HUES64 (cell line): ENCODE results near the gene UBE2Q1.

Experiments
- H3K27ac ChIP-seq: 2 replicates; pipeline ENCODE4 v1.7.0; 2013; ENCODE audit warnings: low read depth, low read length, inconsistent platforms
- H3K27me3 ChIP-seq: 2 replicates; pipeline ENCODE4 v1.6.1; 2013; ENCODE audit warnings: mild to moderate bottlenecking, low read length; ENCODE audit not compliant: insufficient read depth
- H3K36me3 ChIP-seq: 2 replicates; pipeline ENCODE4 v1.6.1; 2013; ENCODE audit warnings: mild to moderate bottlenecking, low read length; ENCODE audit not compliant: insufficient read depth
- H3K4me1 ChIP-seq: 2 replicates; pipeline ENCODE4 v1.6.1; 2013; ENCODE audit warnings: mild to moderate bottlenecking, low read length, moderate library complexity; ENCODE audit not compliant: insufficient read depth
- H3K4me3 ChIP-seq: 2 replicates; pipeline ENCODE4 v1.5.1; 2013; ENCODE audit warnings: mild to moderate bottlenecking, low read length, moderate library complexity
- H3K9ac ChIP-seq: 2 replicates; pipeline ENCODE4 v1.6.1; 2013; ENCODE audit warnings: mild to moderate bottlenecking, low read depth, low read length
- H3K9me3 ChIP-seq: 2 replicates; pipeline ENCODE4 v1.6.1; 2013; ENCODE audit warnings: low read depth, low read length; ENCODE audit not compliant: insufficient read depth
- WGBS: fragments of 150-250, 120-280 bp; methylation state at CpG from one replicate; pipeline ENCODE4 v1.1.7; 2013; ENCODE audit warnings: missing lambda C conversion rate; 5-methylcytosine and 5-hydroxymethylcytosine counted together

UBE2Q1 gene

DNA sequence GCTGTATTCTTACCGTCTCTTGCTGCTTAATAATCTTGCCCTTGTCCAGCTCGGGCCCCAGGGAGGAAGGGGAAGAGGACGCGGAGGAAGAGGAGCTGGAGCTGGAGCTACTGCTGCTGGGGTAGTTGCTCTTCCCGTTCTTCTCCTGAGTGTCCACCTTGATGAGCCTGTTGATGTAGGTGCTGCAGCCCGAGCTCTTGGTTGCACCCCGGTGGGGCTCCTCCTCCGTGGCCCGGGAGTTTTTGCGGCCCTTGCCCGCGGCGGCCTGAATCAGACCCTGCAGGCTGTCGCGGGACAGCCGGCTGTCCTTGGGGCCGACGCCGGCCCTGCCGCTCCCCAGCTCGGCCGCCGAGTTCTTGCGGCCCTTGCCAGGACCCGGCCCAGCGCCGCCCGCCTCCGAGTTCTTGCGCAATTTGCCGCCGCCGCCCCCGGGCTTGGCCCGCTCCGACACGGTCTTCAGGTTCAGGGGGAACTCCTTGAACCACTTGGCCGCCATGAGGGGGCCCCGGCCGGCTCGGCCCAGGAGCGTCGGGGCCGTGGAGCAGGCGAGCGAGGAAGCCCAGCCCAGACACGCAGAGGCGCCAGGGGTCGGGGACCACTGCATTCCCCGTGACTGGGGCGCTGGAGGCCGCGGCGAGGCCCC is 56.9 kb downstream of the UBE2Q1 start:
- 4% methylated on average over 54 of the region's 54 CpGs for WGBS
- Histone ChIP-seq H3K36me3 (no peaks in the 10 kb centered on the region), H3K4me3 (peak overlapping the region; percentile 52), H3K9me3 (no peaks in the 10 kb centered on the region), H3K4me1 (no peaks in the 10 kb centered on the region), H3K27me3 (peaks cover 77% of the 10 kb centered on the region), H3K27ac (no peak overlapping the region), H3K9ac (peak overlapping the region; percentile 52; the same call in 1 of the 2 replicates)

DNA sequence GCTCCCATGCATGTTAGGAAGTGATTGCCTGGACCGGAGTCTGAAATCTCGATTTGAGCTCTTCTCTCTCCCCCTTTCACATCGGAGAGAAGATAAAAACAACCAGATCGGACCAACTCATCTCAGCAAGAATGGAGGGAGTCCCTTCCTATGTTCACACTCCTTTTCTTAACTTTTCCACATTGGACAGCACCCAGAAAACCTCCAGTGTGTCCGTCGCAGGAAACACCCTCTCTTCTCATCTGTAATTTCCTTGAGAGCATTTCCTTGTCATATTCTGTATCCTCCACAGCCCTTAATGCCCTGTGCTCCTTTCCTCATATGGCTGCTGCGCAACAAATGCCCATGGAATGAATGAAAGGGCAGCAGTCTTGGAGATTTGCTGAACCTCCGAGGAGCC is 57.9 kb downstream of the UBE2Q1 start:
- Histone ChIP-seq H3K4me1 (no peaks in the 10 kb centered on the region), H3K9ac (no peak overlapping the region), H3K4me3 (no peak overlapping the region), H3K9me3 (no peaks in the 10 kb centered on the region), H3K36me3 (no peaks in the 10 kb centered on the region), H3K27me3 (peaks cover 70% of the 10 kb centered on the region), H3K27ac (no peak overlapping the region)
- 89% methylated on average over 8 of the region's 8 CpGs for WGBS

DNA sequence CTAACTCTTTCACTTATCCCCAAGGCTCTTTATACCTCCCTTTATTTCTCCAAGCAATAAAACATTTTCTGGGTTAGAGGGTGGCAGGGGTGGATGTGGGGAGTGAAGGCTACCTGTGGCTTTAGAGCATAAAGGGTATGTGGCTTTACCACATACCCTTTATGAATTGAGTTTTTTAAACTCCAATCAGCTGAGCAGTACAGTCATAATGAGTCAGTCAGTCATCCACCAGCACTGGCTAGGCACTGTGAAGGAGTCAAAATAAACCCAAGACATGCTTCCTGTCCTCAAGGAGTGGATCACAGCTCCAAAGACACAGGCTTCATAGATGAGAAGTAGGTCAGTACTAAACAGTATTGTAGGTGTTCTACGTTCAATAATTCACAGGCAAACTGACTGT is 59.0 kb downstream of the UBE2Q1 start:
- H3K36me3 ChIP-seq = no peaks in the 10 kb centered on the region
- H3K27me3 ChIP-seq = peaks cover 60% of the 10 kb centered on the region
- no peak overlapping the region for H3K4me3 ChIP-seq
- no peaks in the 10 kb centered on the region for H3K4me1 ChIP-seq
- WGBS = 91% methylated on average over 1 of the region's 1 CpG
- H3K27ac ChIP-seq = no peak overlapping the region
- H3K9ac ChIP-seq = no peak overlapping the region
- no peaks in the 10 kb centered on the region for H3K9me3 ChIP-seq
